IPS DF 19.7 (cell line): ENCODE measurements around the gene CYB5A.
"Not testable (repeated sequence)": the region's sequence is repeated elsewhere in the genome, so short reads cannot be mapped to it uniquely, and the experiment has no call there.

Experiments used
- DNase-seq: peaks from one replicate; pipeline ENCODE4 v3.0.0-alpha.2; 2013; ENCODE audit warnings: low read depth, low spot score

Gene CYB5A

GRCh38 chr18:74299162-74299561, 7.4 kb upstream of the CYB5A start:
- no peak for DNase-seq

- DNase-seq: no peak
Measured at GRCh38 chr18:74294526-74294925, 2.8 kb upstream of the CYB5A start.

GRCh38 chr18:74292982-74293381, 1.2 kb upstream of the CYB5A start:
- not testable (repeated sequence) for DNase-seq

- no peak for DNase-seq
Measured at GRCh38 chr18:74292541-74292858, 737 bp upstream of the CYB5A start.

- no peak for DNase-seq
Measured at GRCh38 chr18:74291472-74291770, 342 bp downstream of the CYB5A start.

GRCh38 chr18:74290794-74291471, 830 bp downstream of the CYB5A start:
- no peak for DNase-seq

GRCh38 chr18:74290021-74290420, 1.7 kb downstream of the CYB5A start:
- DNase-seq: no peak

- DNase-seq: no peak
Measured at GRCh38 chr18:74289137-74289536, 2.6 kb downstream of the CYB5A start.

- DNase-seq: no peak
Measured at GRCh38 chr18:74288730-74289129, 3.0 kb downstream of the CYB5A start.

- DNase-seq: no peak
Measured at GRCh38 chr18:74288041-74288440, 3.7 kb downstream of the CYB5A start.

GRCh38 chr18:74286856-74287255, 4.9 kb downstream of the CYB5A start:
- no peak for DNase-seq

GRCh38 chr18:74286106-74286855, 5.5 kb downstream of the CYB5A start:
- DNase-seq: no peak

- not testable (repeated sequence) for DNase-seq
Measured at GRCh38 chr18:74285583-74285982, 6.2 kb downstream of the CYB5A start.

GRCh38 chr18:74284980-74285355, 6.8 kb downstream of the CYB5A start:
- no peak for DNase-seq

- DNase-seq: no peak
Measured at GRCh38 chr18:74284191-74284979, 7.4 kb downstream of the CYB5A start.

- no peak for DNase-seq
Measured at GRCh38 chr18:74283646-74284045, 8.1 kb downstream of the CYB5A start.

- DNase-seq: no peak
Measured at GRCh38 chr18:74282755-74283554, 8.8 kb downstream of the CYB5A start.

GRCh38 chr18:74281980-74282754, 9.6 kb downstream of the CYB5A start:
- DNase-seq: no peak

GRCh38 chr18:74281011-74281979, 10.5 kb downstream of the CYB5A start:
- peak; percentile 89 for DNase-seq

GRCh38 chr18:74278983-74279382, 12.8 kb downstream of the CYB5A start:
- DNase-seq: no peak
